GM19238 (cell line): ENCODE measurements around the gene SNX1.
"Not testable (repeated sequence)": the region's sequence is repeated elsewhere in the genome, so short reads cannot be mapped to it uniquely, and the experiment has no call there.

Source experiments
- DNase-seq: peaks from one replicate; pipeline ENCODE4 v3.0.0; 2011; ENCODE audit warnings: low spot score; ENCODE audit not compliant: insufficient read length

SNX1 gene

GRCh38 chr15:64095795-64096667 is at the start of gene SNX1:
Gene SNX1, plus strand, starts transcription at chr15:64095982. Its CDS starts 32 bp downstream, at chr15:64096014.
- peak; percentile 71 for DNase-seq

GRCh38 chr15:64046421-64047153 is 49.2 kb upstream of the SNX1 start, which contains the start of gene DAPK2:
Gene DAPK2, minus strand, starts transcription at chr15:64046485. Its CDS starts 6,224 bp downstream, at chr15:64040261.
- DNase-seq, result peak; percentile 89

- no peak for DNase-seq
These were observed 46.9 kb upstream of the SNX1 start for GRCh38 chr15:64048781-64049460.

DNA sequence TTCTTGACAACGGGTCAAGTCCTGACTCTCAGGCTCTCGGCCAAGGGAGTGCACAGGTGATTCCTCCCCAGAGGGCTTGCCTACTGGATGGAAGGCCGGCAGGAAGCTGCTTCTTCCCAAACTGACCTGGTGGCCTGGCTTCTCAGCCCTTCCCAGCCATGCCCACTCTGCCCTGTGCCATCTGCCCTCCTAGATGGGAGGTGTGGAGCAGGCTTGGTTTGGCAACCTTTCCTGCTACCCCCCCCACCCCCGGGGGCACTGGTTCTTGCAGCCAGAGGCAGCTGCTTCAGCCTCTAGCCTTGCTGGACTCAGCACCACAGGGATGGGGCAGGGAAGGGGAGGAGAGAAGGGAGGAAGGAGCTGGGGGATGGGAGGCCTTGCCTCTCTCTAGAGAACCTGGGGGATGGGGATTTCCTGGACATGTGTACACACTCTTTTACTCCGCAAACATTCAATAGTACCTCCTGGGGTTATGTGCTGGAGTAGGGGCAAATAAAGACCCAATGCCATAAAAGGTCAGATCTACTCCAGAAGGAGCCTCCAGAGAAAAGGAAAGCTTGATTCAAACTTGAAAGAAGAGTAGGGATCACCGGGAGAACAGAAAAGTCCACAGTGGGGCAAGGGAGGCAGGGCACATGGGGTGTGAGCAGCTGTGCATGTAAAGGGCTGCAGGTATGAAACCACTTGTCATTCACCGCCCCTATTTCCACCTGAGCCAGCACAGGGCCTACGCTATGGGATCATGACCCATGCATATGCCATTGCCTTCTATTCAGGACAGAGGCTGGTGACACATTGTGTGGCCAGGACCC is 45.3 kb upstream of the SNX1 start:
- DNase-seq, result no peak

DNA sequence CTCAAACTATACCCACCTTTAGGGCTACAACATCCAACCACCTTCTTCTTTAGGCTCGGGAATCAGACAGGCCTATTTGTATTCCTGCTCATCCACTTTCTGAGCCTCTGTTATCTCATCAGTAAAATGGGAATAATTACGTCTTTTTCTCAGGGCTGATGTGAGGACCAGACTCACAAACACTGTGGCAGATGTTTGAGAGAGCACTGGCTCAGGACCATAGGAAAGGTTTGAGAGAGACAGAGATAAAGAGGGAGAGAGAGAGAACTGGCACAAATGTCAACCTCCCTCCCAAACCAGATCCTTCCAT is 44.7 kb upstream of the SNX1 start:
- DNase-seq, result no peak

- DNase-seq, result no peak
These were observed 44.1 kb upstream of the SNX1 start for GRCh38 chr15:64051407-64052259.

GRCh38 chr15:64052925-64053491 is 42.8 kb upstream of the SNX1 start:
- DNase-seq, result no peak

GRCh38 chr15:64053674-64054073 is 42.1 kb upstream of the SNX1 start:
- not testable (repeated sequence) for DNase-seq

GRCh38 chr15:64058279-64058678 is 37.5 kb upstream of the SNX1 start:
- no peak for DNase-seq

DNA sequence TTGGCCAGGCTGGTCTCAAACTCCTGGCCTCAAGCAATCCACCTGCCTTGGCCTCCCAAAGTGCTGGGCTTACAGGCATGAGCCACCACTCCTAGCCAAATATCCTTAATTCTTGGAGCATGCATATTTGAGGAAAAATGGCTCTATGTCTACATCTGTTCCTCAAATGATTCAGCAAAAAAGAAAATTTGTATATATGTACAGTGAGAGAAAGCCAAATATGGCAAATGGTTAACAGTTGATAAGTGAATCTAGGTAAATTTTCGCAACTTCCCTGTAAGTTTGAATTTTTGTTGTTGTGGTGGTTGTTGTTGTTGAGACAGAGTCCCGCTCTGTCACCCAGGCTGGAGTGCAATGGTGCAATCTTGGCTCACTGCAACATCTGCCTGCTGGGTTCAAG is 36.7 kb upstream of the SNX1 start:
- DNase-seq, result not testable (repeated sequence)

DNA sequence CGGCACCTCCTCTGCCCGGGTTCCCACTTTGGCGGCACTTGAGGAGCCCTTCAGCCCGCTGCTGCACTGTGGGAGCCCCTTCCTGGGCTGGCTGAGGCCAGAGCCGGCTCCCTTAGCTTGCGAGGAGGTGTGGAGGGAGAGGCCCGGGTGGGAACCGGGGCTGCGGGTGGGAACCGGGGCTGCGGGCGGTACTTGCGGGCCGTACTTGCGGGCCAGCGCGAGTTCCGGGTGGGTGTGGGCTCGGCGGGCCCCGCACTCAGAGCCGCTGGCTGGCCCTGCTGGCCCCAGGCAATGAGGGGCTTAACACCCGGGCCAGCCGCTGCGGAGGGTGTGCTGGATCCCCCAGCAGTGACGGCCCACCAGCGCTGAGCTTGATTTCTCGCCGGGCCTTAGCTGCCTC is 35.1 kb upstream of the SNX1 start:
- no peak for DNase-seq

GRCh38 chr15:64066451-64066850 is 29.3 kb upstream of the SNX1 start:
- DNase-seq, result no peak

DNA sequence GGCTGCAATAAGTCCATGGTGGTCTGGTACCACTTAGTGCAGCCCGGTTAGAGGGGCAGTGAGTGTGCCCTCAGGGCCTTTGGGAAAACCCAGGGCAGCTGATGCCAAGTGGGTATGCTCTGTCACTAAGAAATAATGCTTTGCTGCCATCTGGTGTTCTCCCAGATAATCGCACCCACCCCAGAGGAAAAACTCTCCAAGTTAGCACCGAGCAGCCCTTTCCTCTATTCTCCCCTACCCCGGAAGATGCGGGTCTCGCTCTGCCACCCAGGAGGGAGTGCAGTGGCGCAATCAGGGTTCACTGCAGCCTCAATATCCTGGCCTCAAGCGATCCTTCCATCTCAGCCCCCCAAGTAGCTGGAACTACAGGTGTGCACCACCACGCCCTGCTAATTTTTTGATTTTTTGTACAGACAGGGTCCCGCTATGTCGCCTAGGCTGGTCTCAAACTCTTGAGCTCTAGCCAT is 28.2 kb upstream of the SNX1 start:
- peak; percentile 52 for DNase-seq

DNA sequence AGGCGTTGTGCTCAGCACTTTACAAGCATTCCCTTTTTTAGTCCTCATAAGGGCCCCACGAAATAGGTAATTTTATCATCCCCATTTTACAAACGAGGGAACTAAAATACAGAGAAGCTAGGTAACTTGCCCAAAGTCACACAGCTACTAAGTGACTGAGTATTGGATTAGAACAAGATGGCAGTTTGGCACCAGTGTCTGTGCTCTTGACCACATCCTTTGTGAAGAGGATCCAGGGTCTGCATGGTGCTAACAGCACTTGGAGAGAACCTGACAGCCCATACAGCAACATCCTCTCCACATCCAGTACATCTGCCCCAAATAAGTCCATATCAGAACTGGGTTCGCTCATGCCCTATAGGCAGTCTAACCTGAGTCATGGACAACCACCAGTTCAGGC is 27.6 kb upstream of the SNX1 start:
- DNase-seq, result no peak

- no peak for DNase-seq
These were observed 25.7 kb upstream of the SNX1 start for GRCh38 chr15:64070106-64070505.

DNA sequence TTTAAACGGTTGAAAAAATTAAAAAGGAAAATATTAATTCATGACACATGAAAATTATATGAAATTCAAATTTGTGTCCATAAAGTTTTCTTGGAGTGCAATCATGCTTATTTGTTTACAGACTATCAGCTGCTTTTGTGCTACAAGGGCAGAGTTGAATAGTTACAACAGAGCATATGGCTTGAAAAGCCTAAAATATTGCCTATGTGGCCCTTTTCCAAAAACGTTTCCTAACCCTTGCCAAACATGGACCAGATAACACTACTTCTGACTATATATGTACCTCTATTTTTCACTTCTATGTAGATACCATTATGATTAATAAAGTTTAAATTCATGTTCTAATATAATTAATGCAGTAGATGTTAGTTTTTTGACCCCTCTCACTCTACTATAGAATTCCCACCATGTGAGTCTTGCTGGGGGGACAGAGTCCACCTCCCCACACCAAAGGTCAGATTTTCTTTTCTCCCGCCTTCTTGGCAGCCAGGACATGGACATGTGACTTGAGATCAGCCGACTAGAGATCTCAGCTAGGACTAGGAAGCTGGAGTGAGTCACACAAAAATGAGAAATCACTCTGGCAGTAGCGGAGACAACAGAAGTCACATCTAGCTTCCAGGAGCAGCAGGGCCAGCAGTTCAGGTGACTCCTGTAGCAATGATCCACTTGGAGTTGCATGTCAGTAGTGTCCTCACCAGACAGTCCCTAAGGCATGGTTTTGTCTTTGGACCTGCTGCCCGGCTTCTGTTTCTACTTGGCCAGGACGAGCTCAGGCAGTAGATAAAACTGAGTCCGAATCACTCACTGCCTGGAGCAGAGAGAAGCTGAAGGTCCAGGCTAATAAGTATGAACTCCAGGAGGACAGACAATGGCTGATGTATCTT is 24.6 kb upstream of the SNX1 start:
- no peak for DNase-seq

- DNase-seq, result no peak
These were observed 23.6 kb upstream of the SNX1 start for GRCh38 chr15:64071931-64072765.

- DNase-seq, result no peak
These were observed 23.0 kb upstream of the SNX1 start for GRCh38 chr15:64072812-64073211.
